ENCODE data around the gene ALCAM.

Gene ALCAM

DNA sequence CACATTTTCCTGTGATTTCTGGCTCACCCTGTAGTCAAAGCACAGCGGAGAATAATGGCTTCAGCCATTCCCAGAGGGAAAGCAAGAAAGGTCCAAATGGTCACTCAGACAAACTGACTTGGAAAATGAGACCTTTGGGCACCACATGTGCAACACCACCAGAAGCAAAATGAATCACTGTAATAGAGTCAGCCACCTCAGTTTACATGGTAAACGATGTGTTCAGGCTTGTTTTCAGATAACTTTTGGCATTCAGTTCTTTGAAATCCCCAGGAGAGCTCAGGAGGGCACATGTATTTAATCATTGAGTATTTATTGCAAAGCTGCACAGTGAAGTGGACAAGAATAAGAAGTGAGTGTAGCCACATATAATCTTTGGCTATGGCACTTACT lies 38.4 kb upstream of the ALCAM start:
- H3K4me3 ChIP-seq (ENCODE audit: low read length), result no peak overlapping the region
- peak; percentile 86 for DNase-seq (ENCODE audit: low read depth)
- no peak for TF ChIP-seq CTCF (IDR thresholded peaks at IDR 0.05; ENCODE audit: insufficient read depth, low read depth, low read length, missing control alignments)

DNA sequence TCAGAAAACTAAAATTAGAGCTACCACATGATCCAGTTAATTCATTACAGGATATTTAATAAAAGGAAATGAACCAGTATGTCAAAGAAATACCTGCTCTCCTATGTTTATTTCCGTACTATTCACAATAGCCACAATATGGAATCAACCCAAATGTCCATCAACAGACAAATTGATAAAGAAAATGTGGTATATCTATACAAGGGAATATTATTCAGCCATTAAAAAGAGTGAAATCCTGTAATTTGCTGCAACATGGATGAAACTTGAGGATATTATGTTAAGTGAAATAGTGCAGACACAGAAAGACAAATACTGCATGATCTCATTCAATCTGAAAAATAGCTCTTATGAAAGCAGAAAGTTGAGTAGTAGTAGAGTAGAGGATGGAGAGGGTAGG lies 33.7 kb upstream of the ALCAM start:
- no peak for DNase-seq (ENCODE audit: low read depth)
- TF ChIP-seq CTCF (IDR thresholded peaks at IDR 0.05; ENCODE audit: insufficient read depth, low read depth, low read length, missing control alignments), result no peak
- H3K4me3 ChIP-seq (ENCODE audit: low read length), result no peak overlapping the region

GRCh38 chr3:105334138-105334882 lies 32.4 kb upstream of the ALCAM start:
- peak; percentile 48 for DNase-seq (ENCODE audit: low read depth)
- no peak for TF ChIP-seq CTCF (IDR thresholded peaks at IDR 0.05; ENCODE audit: insufficient read depth, low read depth, low read length, missing control alignments)
- H3K4me3 ChIP-seq (ENCODE audit: low read length), result no peak overlapping the region

DNA sequence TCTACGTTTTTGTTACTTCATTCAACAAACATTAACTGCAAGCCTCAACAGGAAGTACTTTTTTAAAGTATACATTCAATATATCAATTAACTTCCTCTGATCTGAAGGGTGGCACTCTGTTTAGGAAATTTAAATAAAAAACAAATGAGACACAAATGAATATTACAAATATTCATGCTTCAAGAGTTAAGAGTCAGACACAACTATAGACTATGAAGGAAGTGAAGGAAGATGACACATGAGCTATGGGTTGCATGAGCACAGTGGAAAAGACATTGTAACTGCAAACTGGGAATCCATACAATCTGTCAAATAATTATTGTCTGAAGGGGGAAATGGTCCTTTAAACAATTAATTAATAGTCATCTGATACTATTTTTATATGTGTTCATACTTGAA lies 26.8 kb upstream of the ALCAM start:
- no peak for DNase-seq (ENCODE audit: low read depth)
- TF ChIP-seq CTCF (IDR thresholded peaks at IDR 0.05; ENCODE audit: insufficient read depth, low read depth, low read length, missing control alignments), result no peak
- H3K4me3 ChIP-seq (ENCODE audit: low read length), result no peak overlapping the region

DNA sequence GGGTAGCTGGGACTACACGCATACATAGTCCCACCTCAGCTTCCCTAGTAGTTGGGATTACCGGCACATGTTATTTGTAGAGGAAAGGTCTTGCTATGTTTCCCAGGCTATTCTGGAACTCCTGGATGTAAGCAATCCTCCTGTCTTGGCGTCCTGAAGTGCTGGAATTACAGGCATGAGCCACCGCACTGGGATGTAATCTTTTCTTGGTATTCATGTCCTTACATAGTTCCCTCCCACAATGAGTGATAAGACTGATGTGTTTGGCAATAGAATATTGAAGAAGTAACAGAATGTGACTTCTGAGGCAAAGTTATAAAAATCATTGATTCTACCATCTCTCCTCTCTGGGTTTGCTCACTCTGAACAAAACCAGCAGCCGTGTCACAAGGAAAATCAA lies 22.7 kb upstream of the ALCAM start:
- TF ChIP-seq CTCF (IDR thresholded peaks at IDR 0.05; ENCODE audit: insufficient read depth, low read depth, low read length, missing control alignments), result no peak
- H3K4me3 ChIP-seq (ENCODE audit: low read length), result no peak overlapping the region
- no peak for DNase-seq (ENCODE audit: low read depth)

DNA sequence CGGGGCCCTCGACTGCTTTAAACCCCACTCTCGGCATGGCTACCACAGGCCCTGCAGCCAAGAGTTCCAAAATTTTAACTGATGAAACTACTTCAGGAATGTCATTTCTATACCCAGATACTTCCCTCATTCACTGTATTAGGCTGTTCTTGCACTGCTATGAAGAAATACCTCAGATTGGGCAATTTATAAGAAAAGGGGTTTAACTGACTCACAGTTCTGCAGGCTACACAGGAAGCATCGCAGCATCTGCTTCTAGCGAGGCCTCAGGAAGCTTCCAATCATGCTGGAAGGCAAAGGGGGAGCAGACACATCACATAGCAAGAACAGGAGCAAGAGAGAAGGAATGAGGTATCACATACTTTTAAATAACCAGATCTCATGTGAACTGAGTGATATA lies 21.6 kb upstream of the ALCAM start:
- no peak for DNase-seq (ENCODE audit: low read depth)
- no peak for TF ChIP-seq CTCF (IDR thresholded peaks at IDR 0.05; ENCODE audit: insufficient read depth, low read depth, low read length, missing control alignments)
- H3K4me3 ChIP-seq (ENCODE audit: low read length), result no peak overlapping the region

Measured in epithelial cell of esophagus (primary cell).